NCI-H187 treated with DMSO at 0.1 percent for 48 hours (cell line): ENCODE results near the gene DYNAP.

Experiments used
- DNase-seq: peaks from one replicate; lab custom pipeline; 2025; lab: John Stamatoyannopoulos, UW

Gene DYNAP

DNA sequence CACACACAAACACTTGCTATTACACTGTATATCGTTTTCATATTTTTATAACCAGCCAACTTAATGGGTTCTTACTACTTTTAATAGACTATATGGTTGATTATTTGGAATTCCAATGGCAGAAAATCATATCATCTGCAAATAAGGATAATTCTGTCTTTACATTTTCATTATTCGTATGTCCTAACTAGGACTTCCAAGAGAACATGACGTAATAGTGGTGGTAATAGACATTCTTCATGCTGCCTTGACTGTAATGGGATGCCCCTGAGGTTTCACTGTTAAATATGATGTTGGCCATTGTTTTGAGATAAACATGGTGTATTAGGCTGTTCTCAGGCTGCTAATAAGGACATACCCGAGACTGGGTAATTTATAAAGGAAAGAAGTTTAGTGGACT is 45.2 kb downstream of the DYNAP start:
- DNase-seq = no peak

DNA sequence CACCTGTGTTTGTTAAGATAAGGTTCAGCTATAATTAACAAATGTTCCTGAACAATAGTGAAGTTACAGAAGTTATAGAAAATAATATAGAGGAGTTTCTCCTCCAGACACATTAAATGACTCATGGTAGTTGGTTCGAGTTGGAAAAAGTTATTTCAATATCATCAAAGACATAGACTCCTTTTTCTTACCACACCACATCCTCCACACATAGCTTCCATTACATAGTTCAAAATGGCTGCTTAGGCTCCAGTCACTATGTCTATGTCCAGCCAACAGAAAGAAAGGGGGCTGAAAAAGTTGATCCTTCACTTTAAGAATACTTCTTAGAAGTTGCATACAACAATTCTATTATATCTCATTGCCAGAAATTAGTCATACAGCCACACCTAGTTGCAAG is 50.7 kb downstream of the DYNAP start:
- no peak for DNase-seq

DNA sequence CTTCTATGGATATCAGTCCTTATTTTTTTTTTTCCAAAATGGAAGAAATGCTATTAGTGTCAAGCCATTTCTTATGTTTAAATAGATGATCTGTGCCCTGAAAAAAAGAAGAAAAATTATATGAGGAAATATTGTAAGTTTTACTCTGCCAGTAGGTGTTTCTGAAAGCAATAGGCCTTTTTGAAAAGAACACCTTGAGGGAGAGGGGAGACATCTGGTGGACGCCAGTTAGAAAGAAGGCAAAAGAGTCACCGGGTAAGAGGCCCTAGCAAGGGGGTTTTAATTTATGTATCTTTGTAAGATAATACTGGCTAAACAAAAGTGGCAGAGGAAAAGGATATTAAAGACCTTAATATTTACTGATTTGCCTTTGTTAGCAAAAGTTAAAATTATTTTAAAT is 56.1 kb downstream of the DYNAP start:
- no peak for DNase-seq
